HG03558 (cell line): Measurements from ENCODE around the gene KANK3.
"Not testable (repeated sequence)": the region's sequence is repeated elsewhere in the genome, so short reads cannot be mapped to it uniquely, and the experiment has no call there.

ENCODE experiments used
- ATAC-seq: cut with Tn5 transposase; IDR thresholded peaks from one replicate; pipeline ENCODE4 v1.9.1; 2021; ENCODE audit warnings: moderate number of reproducible peaks; ENCODE audit not compliant: unreplicated experiment; ENCODE audit errors: extremely low read depth

The KANK3 gene

DNA sequence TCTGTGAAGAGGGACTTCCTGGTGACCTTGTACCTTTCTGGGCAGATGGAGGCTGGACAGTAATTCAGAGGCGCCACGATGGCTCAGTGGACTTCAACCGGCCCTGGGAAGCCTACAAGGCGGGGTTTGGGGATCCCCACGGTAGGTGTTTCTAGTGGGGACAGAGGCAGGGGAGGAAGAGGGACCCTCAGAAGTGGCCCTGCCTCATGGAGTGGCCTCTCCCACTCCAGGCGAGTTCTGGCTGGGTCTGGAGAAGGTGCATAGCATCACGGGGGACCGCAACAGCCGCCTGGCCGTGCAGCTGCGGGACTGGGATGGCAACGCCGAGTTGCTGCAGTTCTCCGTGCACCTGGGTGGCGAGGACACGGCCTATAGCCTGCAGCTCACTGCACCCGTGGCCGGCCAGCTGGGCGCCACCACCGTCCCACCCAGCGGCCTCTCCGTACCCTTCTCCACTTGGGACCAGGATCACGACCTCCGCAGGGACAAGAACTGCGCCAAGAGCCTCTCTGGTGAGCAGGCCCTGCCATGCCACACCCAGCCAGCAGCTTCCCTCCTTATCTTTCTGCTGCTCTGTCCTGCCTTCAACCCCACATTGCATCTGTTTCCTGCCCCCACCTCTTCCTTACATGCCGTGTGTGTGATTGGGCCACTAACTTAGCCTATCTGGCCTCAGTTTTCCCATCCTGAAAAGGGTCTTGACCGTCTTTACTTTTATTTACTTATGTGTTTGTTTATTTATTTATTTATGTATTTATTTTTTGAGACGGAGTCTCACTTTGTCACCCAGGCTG lies 28.1 kb upstream of the KANK3 start:
- no peak for ATAC-seq

- ATAC-seq: no peak
These were observed 27.3 kb upstream of the KANK3 start for GRCh38 chr19:8370176-8371010.

- no peak for ATAC-seq
These were observed 24.4 kb upstream of the KANK3 start for GRCh38 chr19:8367327-8368001.

- ATAC-seq: no peak
These were observed 23.9 kb upstream of the KANK3 start for GRCh38 chr19:8366961-8367326.

GRCh38 chr19:8366121-8366581 lies 23.1 kb upstream of the KANK3 start:
- ATAC-seq: no peak

DNA sequence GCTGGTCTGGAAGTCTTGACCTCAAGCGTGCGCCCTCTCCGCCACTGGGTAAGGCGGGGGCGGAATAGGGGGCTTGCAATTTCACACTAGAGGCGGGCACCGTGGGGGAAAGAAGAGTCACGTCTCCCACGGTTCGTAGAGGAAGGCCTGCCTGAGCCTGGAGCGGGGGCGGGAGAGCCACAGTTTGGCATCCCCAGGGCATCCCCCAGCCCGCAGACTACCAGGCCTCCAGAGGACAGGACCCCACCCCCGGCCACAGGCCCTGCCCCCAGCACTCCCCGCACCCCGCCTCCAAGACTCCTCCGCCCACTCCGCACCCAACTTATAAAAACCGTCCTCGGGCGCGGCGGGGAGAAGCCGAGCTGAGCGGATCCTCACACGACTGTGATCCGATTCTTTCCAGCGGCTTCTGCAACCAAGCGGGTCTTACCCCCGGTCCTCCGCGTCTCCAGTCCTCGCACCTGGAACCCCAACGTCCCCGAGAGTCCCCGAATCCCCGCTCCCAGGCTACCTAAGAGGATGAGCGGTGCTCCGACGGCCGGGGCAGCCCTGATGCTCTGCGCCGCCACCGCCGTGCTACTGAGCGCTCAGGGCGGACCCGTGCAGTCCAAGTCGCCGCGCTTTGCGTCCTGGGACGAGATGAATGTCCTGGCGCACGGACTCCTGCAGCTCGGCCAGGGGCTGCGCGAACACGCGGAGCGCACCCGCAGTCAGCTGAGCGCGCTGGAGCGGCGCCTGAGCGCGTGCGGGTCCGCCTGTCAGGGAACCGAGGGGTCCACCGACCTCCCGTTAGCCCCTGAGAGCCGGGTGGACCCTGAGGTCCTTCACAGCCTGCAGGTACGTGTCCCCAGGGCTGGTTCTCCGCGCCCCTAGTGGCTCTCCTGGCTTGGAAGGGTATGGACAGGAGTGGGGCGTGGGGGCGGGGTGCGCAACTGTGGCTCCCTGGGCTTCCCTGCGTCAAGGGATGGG lies 21.0 kb upstream of the KANK3 start, which contains the start of gene ANGPTL4:
Gene ANGPTL4 (plus strand): TSS at position 353 of the 969 bp plus-strand sequence. CDS start 167 bp downstream, at position 520.
- ATAC-seq: no peak

DNA sequence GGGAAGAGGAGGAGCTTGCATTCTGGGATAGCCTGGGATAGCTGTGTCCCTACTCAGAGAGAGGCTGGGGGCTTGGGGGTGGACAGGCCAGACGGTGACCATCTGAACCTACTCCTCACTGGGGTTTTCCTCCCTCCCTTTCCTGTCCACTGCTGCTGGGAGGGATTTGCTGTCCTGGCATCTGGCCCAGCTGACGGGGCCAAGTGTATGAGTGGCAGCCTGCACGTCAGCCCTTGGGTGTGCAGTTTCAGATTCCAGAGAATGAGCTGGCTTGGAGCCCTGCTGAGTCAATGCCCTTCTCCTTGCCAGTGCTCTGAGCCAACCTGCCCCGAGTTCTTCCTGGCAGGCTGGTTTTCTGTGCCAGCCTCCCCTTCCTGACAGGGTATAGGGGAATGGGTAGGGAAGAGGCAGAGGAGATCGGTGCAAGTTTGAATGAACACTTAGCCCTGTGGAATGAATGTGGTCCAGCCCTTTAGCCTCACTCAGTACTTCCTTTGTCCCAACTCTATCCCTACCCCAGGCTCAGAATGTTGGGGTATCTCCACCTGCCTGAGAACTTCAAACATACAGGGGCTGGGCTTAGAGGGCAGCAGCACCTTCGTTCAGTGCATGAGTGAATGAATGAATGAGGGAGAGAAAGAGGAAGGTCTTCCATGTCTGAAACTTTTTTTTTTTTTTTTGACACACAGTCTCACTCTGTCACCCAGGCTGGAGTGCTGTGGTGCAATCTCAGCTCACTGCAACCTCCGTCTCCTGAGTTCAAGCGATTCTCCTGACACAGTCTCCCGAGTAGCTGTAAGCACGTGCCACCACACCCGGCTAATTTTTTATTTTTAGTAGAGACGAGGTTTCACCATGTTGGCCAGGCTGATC lies 19.1 kb upstream of the KANK3 start:
- no peak for ATAC-seq

- ATAC-seq: no peak
These were observed 17.1 kb upstream of the KANK3 start for GRCh38 chr19:8360196-8360595.

- ATAC-seq: no peak
These were observed 15.9 kb upstream of the KANK3 start for GRCh38 chr19:8358948-8359347.

DNA sequence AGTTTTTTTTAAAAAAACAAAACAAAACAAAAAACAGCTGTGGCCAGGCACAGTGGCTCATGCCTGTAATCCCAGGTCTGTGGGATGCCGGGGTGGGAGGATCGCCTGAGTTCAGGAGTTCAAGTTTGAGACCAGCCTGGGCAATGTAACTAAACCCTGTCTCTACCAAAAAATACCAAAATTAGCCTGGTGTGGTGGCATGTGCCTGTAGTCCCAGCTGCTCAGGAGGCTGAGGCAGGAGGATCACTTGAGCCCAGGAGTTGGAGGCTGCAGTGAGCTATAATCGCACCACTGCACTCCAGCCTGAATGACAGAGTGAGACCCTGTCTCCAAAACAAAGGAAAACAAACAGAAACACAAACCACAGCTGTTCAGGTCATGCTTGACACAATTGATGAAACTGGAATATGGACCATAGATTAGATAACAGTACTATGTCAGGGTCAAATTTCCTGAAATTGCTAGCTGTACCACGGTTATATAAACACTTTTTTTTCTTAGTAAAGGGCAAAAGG lies 14.0 kb upstream of the KANK3 start:
- ATAC-seq: no peak

- ATAC-seq: no peak
These were observed 12.8 kb upstream of the KANK3 start for GRCh38 chr19:8355631-8356402.

GRCh38 chr19:8352845-8353244 lies 9.8 kb upstream of the KANK3 start:
- not testable (repeated sequence) for ATAC-seq

DNA sequence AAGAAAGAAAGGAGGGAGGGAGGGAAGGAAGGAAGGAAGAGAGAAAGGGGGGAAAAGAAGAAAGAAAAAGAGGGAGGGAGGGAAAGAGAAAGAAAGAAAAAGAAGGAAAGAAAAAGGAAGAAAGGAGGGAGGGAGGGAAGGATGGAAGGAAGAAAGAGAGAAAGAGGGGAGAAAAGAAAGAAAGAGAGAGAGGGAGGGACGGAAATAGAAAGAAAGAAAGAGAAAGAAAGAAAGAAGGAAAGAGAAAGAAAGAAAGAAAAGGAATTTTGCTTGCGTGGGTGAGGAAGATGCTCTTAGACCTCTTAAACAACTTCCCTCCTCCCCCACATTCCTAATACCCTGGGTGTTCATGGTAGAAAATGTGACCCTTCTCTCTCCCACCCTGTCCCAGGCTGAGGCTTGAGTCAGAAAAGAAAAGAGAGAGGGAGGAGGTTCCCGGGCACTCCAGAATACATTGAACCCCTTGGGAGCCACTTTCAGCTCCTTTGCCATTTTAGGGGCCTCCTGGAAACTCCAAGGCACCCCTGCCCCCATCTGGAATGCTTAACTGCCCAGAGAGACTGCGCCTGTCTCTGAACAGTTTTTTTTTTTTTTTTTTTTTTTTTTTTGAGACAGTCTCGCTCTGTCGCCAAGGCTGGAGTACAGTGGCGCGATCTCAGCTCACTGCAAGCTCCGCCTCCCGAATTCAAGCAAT lies 9.2 kb upstream of the KANK3 start:
- no peak for ATAC-seq

DNA sequence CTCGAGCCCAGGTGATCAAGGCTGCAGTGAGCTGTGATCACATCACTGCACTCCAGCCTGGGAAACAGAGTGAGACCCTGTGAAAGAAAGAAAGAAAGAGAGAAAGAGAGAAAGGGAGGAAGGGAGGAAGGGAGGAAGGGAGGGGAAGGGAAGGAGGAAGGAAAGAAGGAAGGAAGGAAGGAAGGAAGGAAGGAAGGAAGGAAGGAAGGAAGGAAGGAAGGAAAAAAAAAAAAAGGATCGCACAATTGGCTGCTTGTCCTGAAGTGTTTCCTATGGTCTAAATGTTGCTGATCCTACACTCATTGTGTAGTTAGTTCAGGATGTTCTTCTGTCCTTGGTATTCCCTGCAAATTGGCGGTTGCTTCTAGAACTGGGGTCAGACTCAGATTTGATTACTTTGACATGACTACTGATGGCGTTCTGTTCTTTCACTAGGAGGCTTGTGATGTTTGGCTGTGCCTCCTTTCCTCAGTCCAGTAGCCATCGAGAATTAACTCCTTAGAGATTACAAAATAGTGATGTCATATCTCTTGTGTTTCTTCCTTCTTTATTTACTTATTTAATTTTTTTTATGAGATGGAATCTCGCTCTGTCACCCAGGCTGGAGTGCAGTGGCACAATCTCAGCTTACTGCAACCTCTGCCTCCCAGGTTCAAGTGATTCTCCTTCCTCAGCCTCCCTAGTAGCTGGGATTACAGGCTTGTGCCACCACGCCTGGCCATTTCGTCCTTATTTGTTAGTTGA lies 6.7 kb upstream of the KANK3 start:
- not testable (repeated sequence) for ATAC-seq

GRCh38 chr19:8343483-8343844 lies 402 bp upstream of the KANK3 start:
- ATAC-seq: no peak

DNA sequence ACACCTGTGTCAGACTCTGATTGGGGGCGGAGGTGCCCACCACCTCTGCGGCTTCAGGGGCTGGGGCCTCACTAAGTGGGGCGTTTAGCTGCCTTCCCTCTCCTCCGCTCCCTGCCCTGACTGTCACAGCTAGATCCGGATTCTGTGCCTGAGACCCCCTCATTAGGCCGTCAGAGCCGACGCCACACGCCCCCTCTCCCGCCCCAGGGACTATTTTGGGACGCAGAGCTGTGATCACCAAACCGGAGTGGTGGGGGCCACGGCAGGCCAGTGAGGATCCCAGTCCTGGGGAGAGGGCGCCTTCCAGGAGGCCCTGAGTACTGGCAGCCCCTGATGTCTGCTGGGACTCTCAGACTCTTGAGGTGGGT lies 762 bp downstream of the KANK3 start:
- no peak for ATAC-seq

DNA sequence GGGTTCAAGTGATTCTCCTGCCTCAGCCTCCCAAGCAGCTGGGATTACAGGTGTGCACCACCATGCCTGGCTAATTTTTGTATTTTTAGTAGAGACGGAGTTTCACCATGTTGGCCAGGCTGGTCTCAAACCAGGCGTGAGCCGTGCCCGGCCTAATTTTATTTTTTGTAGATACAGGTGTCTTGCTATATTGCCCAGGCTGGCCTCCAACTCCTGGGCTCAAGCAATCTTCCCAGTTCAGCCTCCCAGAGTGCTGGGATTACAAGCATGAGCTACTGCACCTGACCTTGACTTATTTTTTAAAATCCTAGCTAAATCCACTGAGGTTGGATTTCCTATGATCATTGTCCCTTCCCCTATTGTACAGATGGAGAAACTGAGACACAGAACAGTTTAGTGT lies 1.6 kb downstream of the KANK3 start:
- not testable (repeated sequence) for ATAC-seq
